HG03139 (cell line): Measurements from ENCODE around the gene P3H2.

Experiments used
- ATAC-seq: cut with Tn5 transposase; IDR thresholded peaks from one replicate; pipeline ENCODE4 v1.9.1; 2021; ENCODE audit not compliant: unreplicated experiment

The P3H2 gene

DNA sequence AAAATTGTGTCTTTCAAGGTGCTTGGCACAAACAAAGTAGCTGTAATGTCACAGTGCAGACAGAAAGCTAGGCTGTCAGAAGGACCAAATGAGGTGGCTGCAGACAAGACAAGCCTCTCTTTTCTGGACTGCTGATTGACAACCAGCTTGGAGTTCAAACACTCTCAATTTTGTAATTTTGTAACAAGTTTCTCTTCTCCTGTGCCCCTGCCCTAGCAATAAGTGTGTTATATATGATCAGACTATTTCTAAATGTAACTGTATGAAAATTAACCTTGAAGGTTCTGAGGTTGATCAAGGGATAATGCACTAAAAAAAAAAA lies 172.0 kb downstream of the P3H2 start:
- no peak for ATAC-seq

DNA sequence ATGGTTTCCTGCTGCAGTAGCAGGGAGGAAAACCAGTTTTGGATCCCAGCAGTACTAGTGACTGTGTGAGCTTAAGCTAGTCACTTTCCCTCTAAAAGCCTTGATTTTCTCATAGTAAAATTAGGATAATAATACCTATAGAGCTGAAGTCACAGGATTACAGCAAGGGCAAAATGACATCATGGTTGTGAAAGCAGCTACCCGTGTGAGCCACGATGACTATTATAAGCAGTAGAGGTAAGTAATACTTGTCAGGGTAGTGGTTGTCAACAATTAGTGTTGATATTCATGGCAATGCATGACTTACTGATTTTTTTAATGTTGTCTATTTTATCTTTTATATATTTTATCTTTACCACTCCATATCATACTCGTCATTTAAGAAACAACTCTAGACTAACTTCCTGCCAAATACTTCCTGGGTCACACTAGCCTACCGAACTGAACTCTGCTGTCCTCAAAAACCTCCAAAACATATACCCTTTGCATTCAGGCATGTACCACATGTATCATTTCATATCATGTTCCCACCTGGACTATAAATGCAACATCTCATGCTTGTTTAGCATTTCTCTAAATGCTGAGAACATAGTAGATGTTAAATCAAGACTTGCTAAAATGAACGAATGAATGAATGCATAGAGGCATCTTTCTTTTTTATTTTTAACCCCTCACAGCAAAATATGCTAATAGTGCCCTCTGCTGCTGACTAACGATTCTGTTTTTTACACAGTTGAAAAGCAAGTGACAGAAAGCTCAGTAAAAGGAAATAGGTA lies 172.6 kb downstream of the P3H2 start:
- ATAC-seq: no peak

DNA sequence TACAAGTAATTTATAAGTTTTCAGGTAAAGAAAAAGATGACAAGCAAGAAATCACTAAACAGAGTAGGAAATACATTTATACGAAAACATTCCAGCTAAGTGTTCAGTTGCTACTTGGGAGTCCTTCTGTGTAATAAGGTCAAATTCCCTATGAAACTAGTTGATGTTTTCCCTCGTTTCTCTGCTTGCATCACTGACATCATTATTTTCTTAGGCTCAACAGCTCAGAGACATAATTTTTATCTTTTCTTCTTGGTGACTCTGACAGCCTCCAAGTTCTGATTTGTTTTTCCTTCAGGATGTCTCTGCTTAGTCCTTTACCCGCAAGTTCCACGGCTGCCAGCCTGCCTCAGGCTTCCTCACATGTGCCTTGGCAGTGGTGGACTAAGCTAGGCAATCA lies 173.6 kb downstream of the P3H2 start:
- ATAC-seq: no peak

DNA sequence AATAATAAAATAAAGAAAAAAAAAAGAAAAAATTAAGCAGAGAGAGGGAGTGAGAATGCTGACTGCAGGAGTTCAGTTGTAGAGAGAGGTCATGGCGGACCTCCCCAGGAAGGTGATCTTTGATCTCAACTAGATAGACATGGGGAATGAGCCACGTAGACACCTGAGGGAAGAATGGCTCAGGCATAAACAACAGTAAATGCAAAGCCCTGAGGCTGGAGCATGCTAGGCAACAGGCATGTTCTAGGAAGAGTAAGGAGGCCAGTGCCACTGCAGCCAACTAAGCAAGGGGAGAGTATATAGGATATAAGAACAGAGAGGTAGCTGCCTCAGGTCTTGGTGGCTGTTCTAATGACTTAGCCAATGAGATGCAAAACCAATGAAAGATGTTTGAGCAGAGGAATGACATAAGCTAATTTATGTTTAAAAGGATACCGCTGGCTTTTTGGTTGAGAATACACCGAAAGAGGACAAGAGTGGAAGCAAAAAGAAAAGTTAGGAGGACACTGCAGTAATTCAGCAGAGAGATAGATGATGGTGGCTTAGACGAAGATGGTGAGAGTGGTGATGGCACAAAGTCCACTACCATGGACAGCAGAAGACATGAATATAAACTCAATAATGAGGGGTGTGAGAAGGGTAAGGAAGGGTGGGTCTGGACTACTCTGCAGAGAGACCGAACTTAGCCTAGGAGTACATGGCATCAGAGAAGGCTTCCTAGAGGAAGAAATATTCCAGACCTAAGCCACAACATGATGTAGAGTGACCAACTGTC lies 174.6 kb downstream of the P3H2 start:
- no peak for ATAC-seq

DNA sequence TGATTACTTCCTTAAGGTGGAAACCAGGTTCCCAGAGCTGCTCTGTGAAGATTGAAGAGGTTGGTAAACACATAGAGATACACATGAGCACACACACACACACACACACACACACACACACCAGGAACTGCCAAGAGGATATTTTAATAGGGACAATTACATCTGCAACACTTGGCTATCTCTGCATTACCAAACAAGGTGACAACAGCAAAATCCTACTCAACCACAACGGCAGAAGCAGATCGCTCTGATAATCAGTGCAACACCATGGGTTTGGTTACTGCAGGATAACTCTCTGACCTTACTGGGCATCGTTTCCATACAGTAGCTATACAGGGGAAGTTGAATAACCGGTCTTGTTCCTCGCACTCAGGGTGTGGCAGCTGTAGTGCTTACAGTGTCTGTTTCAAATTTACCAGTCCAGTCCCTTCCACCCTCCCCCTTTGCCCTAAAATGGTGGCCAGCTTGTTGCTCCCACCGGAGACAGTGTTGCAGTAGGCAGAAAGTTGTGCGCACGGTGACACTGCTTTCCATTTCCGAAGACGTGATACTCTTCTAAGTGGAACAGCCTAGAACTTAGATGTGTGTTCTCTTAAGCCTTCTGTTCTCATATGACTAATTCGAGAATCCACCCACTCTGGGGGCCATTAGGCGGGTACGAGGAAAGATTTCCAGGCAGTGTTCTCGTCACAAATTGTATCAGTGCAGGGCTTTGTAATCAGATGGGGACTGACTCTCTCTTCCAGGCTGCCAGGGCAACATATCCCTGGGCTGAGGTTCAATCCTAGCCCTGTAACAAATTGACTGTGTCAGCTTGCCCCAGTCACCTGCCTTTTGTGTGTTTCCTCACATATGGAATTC lies 176.2 kb downstream of the P3H2 start:
- no peak for ATAC-seq

DNA sequence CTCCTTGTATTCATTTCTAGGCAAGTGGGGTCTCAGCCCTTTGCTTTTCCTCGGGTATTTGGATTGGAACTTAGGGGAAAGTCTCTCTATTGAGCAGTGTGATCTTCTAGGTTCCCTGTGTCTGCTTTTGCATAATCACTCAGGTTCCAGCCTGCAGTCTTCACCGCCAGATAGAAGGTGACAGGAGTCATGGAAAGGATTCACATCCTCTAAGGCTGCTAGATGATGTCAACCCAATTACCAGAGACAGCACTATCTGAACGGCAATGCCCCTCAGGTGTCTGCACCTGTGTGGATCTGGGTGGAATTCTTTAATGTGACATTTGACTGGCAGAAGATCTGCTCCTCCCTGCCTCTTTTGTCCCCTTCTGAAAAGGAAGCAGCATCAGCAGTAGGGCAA lies 177.7 kb downstream of the P3H2 start:
- no peak for ATAC-seq

DNA sequence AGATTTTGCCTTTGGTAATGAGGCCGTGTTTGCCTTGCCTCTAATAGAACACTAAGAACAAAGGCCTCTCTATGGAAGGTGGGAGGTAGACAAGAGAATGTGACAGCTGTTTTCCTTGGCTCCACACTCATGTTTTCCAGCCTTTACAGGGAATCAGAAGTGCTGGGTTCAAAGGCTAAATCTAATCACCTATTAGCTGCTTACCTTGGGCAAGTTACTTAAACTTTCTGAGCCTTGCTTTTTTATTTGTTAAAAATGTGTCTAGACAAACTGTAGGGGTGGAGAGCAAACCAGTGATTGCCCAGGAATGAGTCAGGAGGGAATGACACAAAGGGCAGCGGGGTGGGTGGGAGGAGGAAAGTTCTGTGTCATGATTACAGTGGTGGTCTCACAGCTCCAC lies 179.0 kb downstream of the P3H2 start:
- no peak for ATAC-seq

DNA sequence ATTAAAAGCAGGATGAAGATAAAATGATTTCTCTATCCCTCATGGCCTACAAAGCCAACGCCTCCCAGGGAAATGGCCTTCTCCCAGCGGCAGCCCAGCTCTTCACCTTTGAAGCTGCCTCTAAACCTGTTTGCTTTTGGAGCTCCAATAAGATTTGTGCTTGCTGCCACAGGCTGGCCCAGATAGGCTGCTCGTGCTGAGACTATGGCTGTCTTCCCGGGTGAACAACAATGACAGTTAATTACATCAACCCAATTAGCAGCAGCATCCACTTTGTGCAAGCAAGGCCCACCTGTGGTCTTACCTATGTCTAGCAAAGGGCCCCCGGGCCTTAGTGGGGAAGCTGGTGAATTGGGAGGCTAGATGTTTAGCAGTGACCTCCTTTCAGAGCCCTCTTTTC lies 179.6 kb downstream of the P3H2 start:
- ATAC-seq: no peak

DNA sequence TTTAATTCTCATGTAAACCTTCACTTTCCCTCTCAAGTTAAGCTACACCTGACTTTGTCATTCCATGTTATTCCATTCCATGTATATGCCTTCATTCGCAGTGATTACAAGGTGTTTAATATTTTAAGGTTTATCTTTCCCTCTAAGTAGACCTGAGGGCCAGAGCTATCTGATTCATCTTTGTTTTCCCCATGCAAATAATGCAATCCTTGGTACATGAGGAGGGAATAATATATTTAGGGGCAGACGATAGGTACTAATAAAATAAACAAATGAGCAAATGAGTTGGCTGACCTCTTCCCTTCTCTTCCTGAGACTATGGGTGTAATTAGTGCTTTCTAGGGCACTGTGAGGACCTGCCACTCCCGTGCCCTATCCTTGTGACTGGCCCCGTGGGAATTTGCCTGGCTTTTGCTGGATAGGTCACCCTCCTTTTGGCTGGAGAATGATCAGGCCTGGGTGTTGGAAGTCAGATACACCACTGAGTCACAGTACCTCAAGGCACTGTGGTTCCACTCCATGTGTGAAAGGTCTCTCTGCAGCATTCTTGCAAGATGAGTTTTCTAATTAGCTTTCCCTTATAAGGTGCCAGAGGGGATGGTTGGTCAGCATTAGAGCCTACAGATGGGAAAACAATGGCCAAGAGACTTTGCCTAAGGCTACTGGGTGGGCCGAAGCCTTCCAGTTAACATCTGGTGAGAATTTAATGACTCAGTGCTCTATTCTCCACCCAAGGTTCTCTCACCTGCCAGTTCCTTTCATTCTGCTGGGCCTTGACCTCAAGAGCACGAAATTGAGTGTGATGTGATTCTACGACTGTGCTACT lies 183.2 kb downstream of the P3H2 start:
- ATAC-seq: no peak

DNA sequence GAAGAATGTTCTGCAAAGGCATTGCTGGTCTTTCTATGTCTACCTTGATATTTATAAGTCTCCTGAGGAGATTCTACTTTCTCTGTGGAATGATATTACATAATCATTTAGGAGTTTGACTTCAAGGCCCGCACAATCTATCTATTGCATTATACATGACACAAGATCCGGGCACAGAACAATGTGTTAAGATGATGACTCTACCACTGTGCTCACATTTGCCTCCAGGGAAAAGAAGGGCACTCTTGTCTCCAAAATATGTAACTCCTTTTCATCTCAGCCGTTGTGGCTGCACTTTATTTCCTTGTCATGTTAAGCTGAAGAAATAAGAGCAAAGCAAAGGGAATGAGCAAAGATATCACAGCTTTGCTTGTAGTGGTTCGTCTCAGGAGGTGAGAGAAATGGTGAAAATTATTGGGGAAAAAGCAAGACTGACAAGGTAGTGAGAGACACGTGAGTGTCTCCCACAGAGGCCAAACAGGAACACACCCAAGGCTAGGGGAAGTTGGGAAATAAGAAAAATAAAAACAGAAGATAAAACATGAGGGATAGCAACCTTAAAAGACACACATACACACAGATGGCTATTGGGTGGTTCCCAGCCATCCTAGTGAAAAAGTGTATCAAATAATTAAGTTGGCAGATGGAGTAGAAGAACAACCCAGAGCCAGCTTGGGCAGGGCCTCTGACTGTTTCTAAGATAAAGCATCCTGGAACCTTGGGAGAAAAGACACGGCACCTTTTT lies 184.3 kb downstream of the P3H2 start:
- ATAC-seq: no peak

DNA sequence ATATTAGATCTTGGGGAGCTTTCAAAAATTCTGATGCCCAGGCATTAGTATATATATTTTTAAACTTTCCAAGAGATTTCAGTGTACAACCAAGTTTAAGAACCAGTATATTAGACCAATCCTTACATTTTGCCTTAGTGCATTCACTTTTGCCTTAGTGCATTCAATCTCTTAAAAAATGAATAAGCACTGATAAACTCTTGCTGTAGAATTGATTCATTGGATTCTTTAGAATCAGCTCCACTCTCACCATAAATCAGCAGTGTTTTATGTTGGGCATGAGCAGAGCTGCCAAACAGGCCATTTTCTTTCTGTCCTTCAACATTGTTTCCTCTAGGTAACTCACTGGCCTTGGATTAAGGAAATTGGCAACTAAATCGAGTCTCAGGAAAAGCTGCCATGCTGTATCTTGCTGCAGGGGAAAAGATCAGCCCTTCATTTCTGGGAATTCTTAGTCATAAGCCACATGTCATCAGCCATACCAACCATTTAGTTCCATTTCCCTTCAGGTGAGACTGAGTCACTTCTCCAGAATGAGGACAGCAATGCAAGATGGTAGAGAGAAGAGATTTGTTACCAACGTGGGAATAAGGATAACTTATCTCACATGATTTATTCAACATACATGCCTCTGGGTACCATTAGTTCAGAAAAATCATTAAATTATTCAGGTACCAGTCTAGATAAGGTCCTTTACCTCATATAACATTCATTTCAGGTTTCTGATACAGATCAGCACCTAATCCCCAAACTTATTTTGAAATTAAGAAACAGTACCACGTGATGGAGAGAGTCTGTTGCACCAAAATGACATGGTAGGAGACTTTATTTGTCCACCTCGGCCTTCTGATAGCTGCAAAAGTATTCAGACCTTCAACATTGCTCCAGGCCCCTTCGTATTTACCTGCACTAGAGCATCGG lies 192.5 kb downstream of the P3H2 start:
- ATAC-seq: no peak

DNA sequence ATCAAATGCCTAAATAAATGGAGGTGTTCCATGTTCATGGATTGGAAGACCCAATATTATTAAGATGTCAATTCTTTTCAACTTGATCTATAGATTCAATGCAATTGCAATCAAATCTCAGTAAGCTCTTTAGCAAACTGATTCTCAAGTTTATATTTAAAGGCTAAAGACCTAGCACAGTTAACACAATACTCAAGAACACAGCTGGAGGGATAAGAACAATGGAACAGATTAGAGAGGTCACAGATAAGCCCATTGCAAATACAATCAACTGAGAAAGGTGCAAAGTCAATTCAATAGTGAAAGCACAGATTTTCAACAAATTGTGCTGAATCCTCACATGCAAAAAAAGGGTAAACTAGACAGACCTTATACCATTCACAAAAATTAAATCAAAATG lies 198.9 kb downstream of the P3H2 start:
- ATAC-seq: no peak

DNA sequence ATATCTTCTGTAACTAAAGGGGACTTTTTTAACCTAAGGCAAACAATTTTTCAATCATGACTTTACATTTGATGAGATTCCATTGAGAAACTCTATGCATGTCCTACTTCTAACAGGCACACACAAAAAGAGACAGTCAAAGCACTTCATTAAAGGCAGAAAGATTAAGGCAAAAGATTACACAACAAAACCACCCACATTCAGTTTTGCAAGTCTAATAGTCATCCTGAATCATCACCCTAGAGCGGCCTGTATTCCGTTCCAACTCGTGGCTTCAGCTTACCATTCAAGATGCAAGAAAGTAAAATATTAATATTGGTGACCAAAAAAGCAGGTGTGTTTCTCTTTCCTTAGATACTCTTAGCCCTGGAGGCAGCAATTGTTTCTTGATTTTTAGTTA lies 205.9 kb downstream of the P3H2 start:
- ATAC-seq: no peak

DNA sequence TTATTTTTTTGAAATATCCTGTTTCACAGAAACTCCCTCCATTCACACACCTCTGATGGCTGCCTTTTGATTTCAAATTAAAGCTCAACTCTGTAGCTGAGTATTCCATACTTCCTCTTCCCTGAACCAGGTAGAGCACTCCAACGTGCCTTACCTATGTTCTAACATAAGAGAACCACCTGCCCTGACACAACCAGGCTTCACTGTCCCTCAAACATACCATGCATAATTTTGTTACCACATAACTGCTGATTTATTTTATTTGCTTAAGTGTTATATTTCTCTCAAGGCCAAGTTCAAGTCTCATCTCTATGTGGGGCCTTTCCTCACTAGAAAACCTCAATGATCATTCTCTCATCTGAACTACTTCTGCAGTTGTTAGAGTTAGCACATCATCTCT lies 209.7 kb downstream of the P3H2 start:
- ATAC-seq: no peak

DNA sequence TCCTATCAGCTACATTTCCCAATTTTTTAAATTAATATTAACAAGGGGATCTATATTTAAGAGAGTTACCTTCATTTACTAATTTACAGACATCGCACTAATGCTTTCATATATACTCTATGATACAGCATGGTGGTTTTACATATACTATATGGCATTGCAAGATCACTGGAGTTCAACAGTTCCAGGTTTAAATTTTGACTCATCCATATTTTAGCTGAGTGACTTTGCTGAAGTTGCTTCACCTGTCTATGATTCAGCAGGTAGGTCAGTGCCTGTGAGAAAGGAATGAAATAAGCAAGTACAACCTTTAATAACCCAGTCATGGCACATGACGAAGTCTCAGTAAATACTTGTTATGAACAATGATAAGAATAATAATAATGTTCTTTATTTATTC lies 211.1 kb downstream of the P3H2 start:
- ATAC-seq: no peak

DNA sequence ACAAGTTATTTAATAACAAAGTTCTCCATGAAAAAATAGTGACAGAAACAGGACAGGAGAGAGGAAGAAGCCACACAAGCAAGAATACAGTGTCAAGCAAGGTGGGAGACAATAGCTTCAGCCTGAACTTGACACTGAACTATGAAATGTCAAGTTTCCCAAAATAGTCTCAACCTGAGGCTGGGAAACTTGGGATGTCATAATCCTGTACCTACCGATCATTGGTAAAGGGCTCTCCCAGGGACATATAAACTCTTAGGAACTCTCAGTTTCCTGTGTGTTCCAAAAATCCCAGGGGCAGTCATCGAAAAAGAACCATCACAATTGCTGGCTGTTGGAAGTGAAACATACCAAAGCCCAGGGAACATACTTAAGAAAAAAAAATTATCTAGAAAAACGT lies 211.6 kb downstream of the P3H2 start:
- no peak for ATAC-seq

DNA sequence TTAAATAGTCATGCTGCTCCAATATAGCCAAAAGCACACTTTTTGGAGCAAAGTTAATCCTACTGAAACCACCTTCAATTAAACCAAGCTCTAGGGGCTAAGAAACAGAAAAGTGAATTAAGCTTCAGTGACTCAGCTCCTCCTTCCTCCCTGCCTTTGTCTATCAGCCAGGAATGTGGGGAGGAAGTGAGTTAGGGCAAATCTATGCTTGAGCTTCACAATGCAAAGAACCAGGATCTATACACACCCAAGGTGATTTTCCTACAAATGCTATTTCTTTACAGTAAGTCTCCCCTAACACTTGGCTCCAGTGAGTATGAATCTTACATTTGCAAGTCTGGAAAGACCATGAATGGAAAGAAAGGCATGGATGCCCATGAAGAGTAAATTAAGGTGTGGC lies 212.1 kb downstream of the P3H2 start:
- no peak for ATAC-seq

DNA sequence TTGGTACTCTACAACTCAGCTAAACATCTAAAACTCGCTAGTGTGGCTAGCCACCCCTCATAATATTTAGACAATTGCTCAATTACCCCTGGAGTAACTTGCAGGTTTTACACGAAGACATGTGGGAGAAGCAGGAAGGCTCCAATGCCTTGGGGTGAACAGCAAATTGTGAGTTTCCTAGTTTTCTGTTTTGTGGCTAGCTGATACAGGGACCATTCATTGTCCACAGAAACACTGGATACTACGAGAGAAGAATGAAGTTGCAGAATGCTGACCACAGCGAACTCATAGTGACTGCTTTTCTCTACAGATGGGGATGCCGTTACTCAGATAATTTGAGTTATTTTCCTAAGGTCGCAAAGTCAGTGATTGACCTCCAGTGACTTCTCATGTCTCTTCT lies 212.9 kb downstream of the P3H2 start:
- ATAC-seq: no peak
